Neural progenitor cell (in vitro differentiated cells): Measurements from ENCODE around the gene MIPEP. TPM values are rescaled to one million over a fixed set of nuclear protein-coding genes. Genes with fewer than 3 reads are reported as not detected.
A peak's percentile ranks its signal among the peaks of the same experiment; 100 is the strongest.
"Not testable (repeated sequence)": the region's sequence is repeated elsewhere in the genome, so short reads cannot be mapped to it uniquely, and the experiment has no call there.

Experiments used
- DNase-seq: peaks from one replicate; pipeline ENCODE4 v3.0.0-alpha.2; 2016; ENCODE audit warnings: low spot score
- H2AFZ ChIP-seq: fragments of 200-600 bp; sonication (generic); replicated peaks from 2 replicates; pipeline ENCODE4 v1.6.1; 2016; ENCODE audit warnings: antibody characterized with exemption
- H3F3A ChIP-seq: fragments of 200-600 bp; sonication (generic); 2 replicates; pipeline ENCODE4 v1.6.1; 2016; ENCODE audit warnings: antibody characterized with exemption, low read depth
- H3K27ac ChIP-seq: fragments of 200-600 bp; sonication (generic); 2 replicates; pipeline ENCODE4 v1.5.1; 2016; ENCODE audit warnings: mild to moderate bottlenecking
- H3K27me3 ChIP-seq: fragments of 200-600 bp; sonication (generic); 2 replicates; pipeline ENCODE4 v1.6.1; 2016; ENCODE audit warnings: mild to moderate bottlenecking, moderate library complexity
- H3K36me3 ChIP-seq: fragments of 200-600 bp; sonication (generic); 2 replicates; pipeline ENCODE4 v1.5.1; 2016
- H3K4me1 ChIP-seq: fragments of 200-600 bp; sonication (generic); 2 replicates; pipeline ENCODE4 v1.6.1; 2016; ENCODE audit warnings: mixed run types
- H3K4me2 ChIP-seq: fragments of 200-600 bp; sonication (generic); 2 replicates; pipeline ENCODE4 v1.6.1; 2016
- H3K4me3 ChIP-seq: fragments of 200-600 bp; sonication (generic); 2 replicates; pipeline ENCODE4 v1.5.1; 2016
- H3K79me2 ChIP-seq: fragments of 200-600 bp; sonication (generic); 2 replicates; pipeline ENCODE4 v1.6.1; 2016; ENCODE audit warnings: low read depth
- H3K9ac ChIP-seq: fragments of 200-600 bp; sonication (generic); 2 replicates; pipeline ENCODE4 v1.6.1; 2016
- H3K9me3 ChIP-seq: fragments of 200-600 bp; sonication (generic); 2 replicates; pipeline ENCODE4 v1.5.1; 2016; ENCODE audit warnings: low read depth
- H4K20me1 ChIP-seq: fragments of 200-600 bp; sonication (generic); 2 replicates; pipeline ENCODE4 v1.6.1; 2016; ENCODE audit warnings: low read depth
- H3K27ac Mint-ChIP-seq: 3 replicates; pipeline ENCODE4 v1.8.0; 2021; ENCODE audit warnings: mixed read lengths
- H3K27me3 Mint-ChIP-seq: 2 replicates; pipeline ENCODE4 v1.8.0; 2022; ENCODE audit warnings: low read depth, mild to moderate bottlenecking, inconsistent platforms, moderate library complexity, mixed read lengths; ENCODE audit not compliant: insufficient read depth
- H3K36me3 Mint-ChIP-seq: 3 replicates; pipeline ENCODE4 v1.8.0; 2021; ENCODE audit warnings: mixed read lengths
- H3K4me1 Mint-ChIP-seq: 3 replicates; pipeline ENCODE4 v1.8.0; 2021; ENCODE audit warnings: mixed read lengths
- H3K4me3 Mint-ChIP-seq: 3 replicates; pipeline ENCODE4 v1.8.0; 2021; ENCODE audit warnings: mild to moderate bottlenecking, moderate library complexity, mixed read lengths
- H3K9me3 Mint-ChIP-seq: 3 replicates; pipeline ENCODE4 v1.8.0; 2020; ENCODE audit warnings: mixed read lengths
- EZH2 ChIP-seq: fragments of 200-600 bp; sonication (generic); IDR thresholded peaks from 2 replicates; pipeline ENCODE4 v1.6.1; 2017; ENCODE audit warnings: antibody characterized with exemption, mild to moderate bottlenecking, moderate library complexity
- EZH2phosphoT487 ChIP-seq: fragments of 200-600 bp; sonication (generic); IDR thresholded peaks from 2 replicates; pipeline ENCODE4 v1.6.1; 2017; ENCODE audit warnings: antibody characterized with exemption
- total RNA-seq: library from RNA; depleted of rRNA; stranded (reverse); fragments of >200 nt; gene quantifications from 2 replicates; pipeline ENCODE4 v1.2.3, GENCODE V29; 2015; ENCODE audit warnings: low replicate concordance
- TF ChIP-seq, protein P1 (sequence below): fragments of 200-600 bp; sonication (generic); IDR thresholded peaks from 2 replicates; pipeline ENCODE4 v1.5.1; 2017; ENCODE audit warnings: antibody characterized with exemption, mild to moderate bottlenecking

Gene MIPEP
- total RNA-seq, 1 donor from 2014 or later: 22.8 TPM

DNA sequence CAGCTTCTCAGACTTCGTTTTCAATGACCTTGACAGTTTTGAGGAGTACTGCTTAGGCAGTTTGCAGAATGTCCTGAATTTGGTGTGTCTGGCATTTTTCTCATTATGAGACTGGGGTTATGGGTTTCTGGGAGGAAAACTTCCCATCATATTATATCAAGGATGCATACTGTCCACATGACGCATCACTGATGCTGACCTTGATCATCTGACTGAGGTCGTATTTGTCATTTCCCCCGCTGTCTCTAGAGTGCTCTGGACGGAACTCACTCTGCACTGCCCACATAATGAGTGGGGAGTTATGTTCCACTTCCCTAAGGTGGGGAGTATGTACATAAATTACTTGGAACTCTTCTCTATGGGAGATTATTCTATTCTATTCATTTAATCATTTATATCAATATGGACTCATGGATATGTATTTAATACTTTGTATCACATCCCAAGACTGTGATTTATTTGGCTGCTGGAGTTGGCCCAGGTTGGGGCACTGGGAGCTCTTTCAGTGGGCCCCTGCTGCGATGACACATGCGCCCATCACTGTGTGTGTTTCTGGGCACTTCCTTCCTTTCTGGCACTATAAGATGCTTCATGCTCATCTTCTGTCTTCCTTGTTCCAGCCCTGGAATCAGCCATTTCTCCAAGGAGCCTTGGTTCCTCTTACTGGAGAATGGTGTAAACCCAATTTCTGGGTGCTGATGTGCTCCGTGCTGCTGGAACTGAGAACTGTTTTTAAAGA, 138.6 kb downstream of the MIPEP start:
- no peaks in the 10 kb centered on the region for H3F3A ChIP-seq
- H3K4me1 ChIP-seq: peaks cover 22% of the 10 kb centered on the region
- Mint-ChIP-seq H3K4me1 (peaks cover 40% of the 10 kb centered on the region), H3K9me3 (no peaks in the 10 kb centered on the region), H3K27me3 (peaks cover 5% of the 10 kb centered on the region), H3K27ac (no peak overlapping the region), H3K4me3 (no peak overlapping the region), H3K36me3 (no peaks in the 10 kb centered on the region)
- no peaks in the 10 kb centered on the region for H4K20me1 ChIP-seq
- H3K4me2 ChIP-seq: no peak overlapping the region
- H3K79me2 ChIP-seq: no peaks in the 10 kb centered on the region
- TF ChIP-seq, protein P1, sequence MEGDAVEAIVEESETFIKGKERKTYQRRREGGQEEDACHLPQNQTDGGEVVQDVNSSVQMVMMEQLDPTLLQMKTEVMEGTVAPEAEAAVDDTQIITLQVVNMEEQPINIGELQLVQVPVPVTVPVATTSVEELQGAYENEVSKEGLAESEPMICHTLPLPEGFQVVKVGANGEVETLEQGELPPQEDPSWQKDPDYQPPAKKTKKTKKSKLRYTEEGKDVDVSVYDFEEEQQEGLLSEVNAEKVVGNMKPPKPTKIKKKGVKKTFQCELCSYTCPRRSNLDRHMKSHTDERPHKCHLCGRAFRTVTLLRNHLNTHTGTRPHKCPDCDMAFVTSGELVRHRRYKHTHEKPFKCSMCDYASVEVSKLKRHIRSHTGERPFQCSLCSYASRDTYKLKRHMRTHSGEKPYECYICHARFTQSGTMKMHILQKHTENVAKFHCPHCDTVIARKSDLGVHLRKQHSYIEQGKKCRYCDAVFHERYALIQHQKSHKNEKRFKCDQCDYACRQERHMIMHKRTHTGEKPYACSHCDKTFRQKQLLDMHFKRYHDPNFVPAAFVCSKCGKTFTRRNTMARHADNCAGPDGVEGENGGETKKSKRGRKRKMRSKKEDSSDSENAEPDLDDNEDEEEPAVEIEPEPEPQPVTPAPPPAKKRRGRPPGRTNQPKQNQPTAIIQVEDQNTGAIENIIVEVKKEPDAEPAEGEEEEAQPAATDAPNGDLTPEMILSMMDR: no peak
- no peak for TF ChIP-seq EZH2phosphoT487
- no peak overlapping the region for H3K9ac ChIP-seq
- no peaks in the 10 kb centered on the region for H3K9me3 ChIP-seq
- no peaks in the 10 kb centered on the region for H3K27me3 ChIP-seq
- H3K4me3 ChIP-seq: no peak overlapping the region
- H3K36me3 ChIP-seq: no peaks in the 10 kb centered on the region
- no peak overlapping the region for H2AFZ ChIP-seq
- no peak for DNase-seq
- no peak overlapping the region for H3K27ac ChIP-seq

DNA sequence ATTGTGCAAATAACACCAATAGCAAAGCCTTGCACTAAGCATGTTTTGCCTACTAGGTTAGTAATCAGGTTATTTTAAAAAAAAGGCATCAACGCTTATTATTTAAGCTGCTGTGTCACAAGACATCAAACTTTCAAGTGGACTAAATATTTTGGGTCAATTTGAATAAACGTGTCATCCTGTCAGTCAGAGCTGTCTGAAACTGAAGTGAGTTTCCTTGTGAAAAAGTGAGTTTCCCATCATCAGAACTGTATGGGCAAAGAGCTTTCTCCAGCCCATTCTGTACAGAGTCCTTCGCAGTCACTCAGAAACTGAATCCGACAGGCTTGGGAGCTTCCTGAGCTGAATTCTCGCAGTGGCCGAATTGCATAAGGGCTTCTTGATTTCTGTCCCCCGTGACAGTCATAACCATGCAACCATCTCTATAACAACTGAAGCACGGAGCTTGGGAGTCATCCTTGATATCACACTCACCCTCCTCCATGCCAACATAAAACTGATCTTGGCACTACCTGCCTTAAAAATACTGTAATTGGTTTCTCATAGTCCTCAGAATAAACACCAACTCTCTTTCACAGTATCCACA, 139.8 kb downstream of the MIPEP start:
- Mint-ChIP-seq H3K27ac (peak overlapping the region; percentile 29), H3K9me3 (no peaks in the 10 kb centered on the region), H3K4me1 (peaks cover 32% of the 10 kb centered on the region), H3K4me3 (no peak overlapping the region), H3K36me3 (no peaks in the 10 kb centered on the region), H3K27me3 (peaks cover 5% of the 10 kb centered on the region)
- Histone ChIP-seq H3K36me3 (no peaks in the 10 kb centered on the region), H2AFZ (no peak overlapping the region), H3K4me1 (peaks cover 18% of the 10 kb centered on the region), H3K27me3 (no peaks in the 10 kb centered on the region), H4K20me1 (no peaks in the 10 kb centered on the region), H3K79me2 (no peaks in the 10 kb centered on the region), H3K27ac (no peak overlapping the region), H3K4me2 (no peak overlapping the region), H3K9me3 (no peaks in the 10 kb centered on the region), H3K9ac (no peak overlapping the region), H3K4me3 (no peak overlapping the region), H3F3A (no peaks in the 10 kb centered on the region)
- DNase-seq: no peak
- TF ChIP-seq, protein P1: no peak
- TF ChIP-seq EZH2phosphoT487 (no peak), EZH2 (no peak)

DNA sequence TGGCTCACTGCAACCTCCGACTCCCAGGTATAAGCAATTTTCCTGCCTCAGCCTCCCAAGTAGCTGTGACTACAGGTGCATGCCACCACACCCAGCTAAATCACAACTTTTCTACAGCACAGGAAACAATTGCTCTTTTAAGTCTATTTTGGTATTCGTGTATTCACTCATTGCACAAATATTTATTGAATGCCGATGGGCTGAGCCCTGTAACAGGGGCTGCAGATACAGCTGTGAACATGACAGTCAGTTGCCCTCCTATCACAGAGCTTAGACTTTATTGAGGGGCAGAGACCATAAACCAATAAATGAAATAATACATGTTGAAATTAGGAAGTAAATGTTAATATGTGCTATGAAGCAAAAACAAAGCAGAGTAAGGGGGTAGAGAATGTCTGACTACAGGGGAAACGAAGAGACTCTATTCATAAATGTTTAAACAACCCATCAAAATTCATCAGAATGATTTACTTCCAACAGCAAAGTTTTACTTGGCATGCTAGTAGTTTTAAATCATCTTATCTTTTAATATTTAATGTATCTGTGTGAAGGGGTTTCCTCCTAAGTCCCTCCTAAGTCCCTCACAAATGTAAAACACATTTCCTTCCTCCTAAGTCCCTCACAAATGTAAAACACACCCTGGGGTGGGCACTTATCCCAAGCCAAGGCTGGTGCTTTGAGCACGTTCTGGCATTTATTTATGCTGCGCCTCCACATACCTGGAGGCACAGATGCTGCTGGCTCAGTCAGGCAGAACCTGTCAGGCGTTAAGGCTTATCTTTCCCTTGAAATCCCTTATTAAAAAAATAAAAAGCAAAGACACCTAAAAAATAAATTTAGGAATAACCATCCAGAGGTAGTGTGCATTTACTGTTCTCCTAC, 140.8 kb downstream of the MIPEP start:
- peaks cover 11% of the 10 kb centered on the region for H3K4me1 ChIP-seq
- no peaks in the 10 kb centered on the region for H3K36me3 ChIP-seq
- no peak overlapping the region for H2AFZ ChIP-seq
- no peak overlapping the region for H3K4me3 ChIP-seq
- no peaks in the 10 kb centered on the region for H3K9me3 ChIP-seq
- no peaks in the 10 kb centered on the region for H3K9me3 Mint-ChIP-seq
- H3K36me3 Mint-ChIP-seq: no peaks in the 10 kb centered on the region
- H3K4me3 Mint-ChIP-seq: no peak overlapping the region
- no peak overlapping the region for H3K9ac ChIP-seq
- H3K4me1 Mint-ChIP-seq: peaks cover 22% of the 10 kb centered on the region
- H3K27ac Mint-ChIP-seq: peak overlapping the region; percentile 70
- H3K27me3 Mint-ChIP-seq: peaks cover 5% of the 10 kb centered on the region
- H4K20me1 ChIP-seq: no peaks in the 10 kb centered on the region
- H3K79me2 ChIP-seq: no peaks in the 10 kb centered on the region
- no peak for DNase-seq
- no peak overlapping the region for H3K27ac ChIP-seq
- TF ChIP-seq, protein P1: no peak
- no peak for TF ChIP-seq EZH2
- no peak for TF ChIP-seq EZH2phosphoT487
- no peaks in the 10 kb centered on the region for H3F3A ChIP-seq
- H3K4me2 ChIP-seq: no peak overlapping the region
- no peaks in the 10 kb centered on the region for H3K27me3 ChIP-seq

DNA sequence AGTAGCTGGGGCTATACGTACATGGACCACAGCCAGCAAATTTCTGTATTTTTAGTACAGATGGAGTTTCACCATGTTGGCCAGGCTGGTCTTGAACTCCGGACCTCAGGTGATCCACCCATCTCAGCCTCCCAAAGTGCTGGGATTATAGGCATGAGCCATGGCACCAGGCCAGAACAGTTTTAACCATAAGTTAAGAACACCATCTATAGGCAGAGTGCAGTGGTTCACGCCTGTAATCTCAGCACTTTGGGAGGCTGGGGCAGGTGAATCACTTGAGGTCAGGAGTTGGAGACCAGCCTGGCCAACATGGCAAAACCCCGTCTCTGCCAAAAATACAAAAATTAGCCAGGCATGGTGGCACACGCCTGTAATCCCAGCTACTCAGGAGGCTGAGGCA, 143.1 kb downstream of the MIPEP start:
- not testable (repeated sequence) for H3K27me3 ChIP-seq, H4K20me1 ChIP-seq, H3K9ac ChIP-seq, H3K27me3 Mint-ChIP-seq, H2AFZ ChIP-seq, H3K9me3 Mint-ChIP-seq, H3K36me3 ChIP-seq, H3K27ac Mint-ChIP-seq, H3K4me3 ChIP-seq, H3K36me3 Mint-ChIP-seq, H3K4me3 Mint-ChIP-seq, H3K4me2 ChIP-seq, DNase-seq, H3K27ac ChIP-seq, H3F3A ChIP-seq, H3K4me1 ChIP-seq, H3K9me3 ChIP-seq, H3K79me2 ChIP-seq
- peaks cover 15% of the 10 kb centered on the region for H3K4me1 Mint-ChIP-seq
